GM21529 (cell line): ENCODE data around the gene NFIC.
"Not testable (repeated sequence)": the region's sequence is repeated elsewhere in the genome, so short reads cannot be mapped to it uniquely, and the experiment has no call there.

ENCODE experiments used
- ATAC-seq: cut with Tn5 transposase; IDR thresholded peaks from one replicate; pipeline ENCODE4 v1.9.1; 2021; ENCODE audit not compliant: unreplicated experiment

NFIC gene

GRCh38 chr19:3365836-3366752, at the start of gene NFIC:
Gene NFIC, plus strand, starts transcription at chr19:3366583. Its CDS starts 54 bp downstream, at chr19:3366637.
- ATAC-seq = no peak

- no peak for ATAC-seq
These were observed 49.6 kb upstream of the NFIC start for GRCh38 chr19:3316659-3317207.

GRCh38 chr19:3319643-3320353, 46.6 kb upstream of the NFIC start:
- ATAC-seq = no peak

GRCh38 chr19:3320354-3320670, 46.1 kb upstream of the NFIC start:
- no peak for ATAC-seq

- no peak for ATAC-seq
These were observed 45.5 kb upstream of the NFIC start for GRCh38 chr19:3320853-3321252.

DNA sequence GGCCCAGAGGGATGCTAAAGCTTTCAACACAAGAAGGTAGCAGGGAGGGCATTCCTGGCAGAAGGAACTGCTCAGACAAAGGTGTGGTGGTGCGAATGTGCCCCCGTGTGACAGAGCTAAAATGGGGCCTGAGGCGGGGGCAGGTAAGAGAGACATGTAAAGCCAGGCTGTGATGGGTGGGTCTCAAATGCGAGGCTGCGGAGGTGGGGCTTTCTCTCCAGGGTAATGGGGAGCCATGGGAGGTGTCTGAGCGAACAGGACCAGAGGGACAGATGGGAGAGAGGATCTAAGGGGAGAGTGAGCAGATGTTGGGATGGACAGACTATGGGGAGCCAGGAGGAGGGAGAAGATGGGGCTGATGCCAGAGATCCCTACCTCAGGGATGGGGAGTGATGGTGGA, 44.7 kb upstream of the NFIC start:
- ATAC-seq = no peak

GRCh38 chr19:3322199-3322978, 44.0 kb upstream of the NFIC start:
- ATAC-seq = no peak

- no peak for ATAC-seq
These were observed 43.4 kb upstream of the NFIC start for GRCh38 chr19:3323026-3323425.

GRCh38 chr19:3323658-3324057, 42.7 kb upstream of the NFIC start:
- no peak for ATAC-seq

GRCh38 chr19:3324405-3324856, 42.0 kb upstream of the NFIC start:
- ATAC-seq = no peak

- ATAC-seq = no peak
These were observed 40.9 kb upstream of the NFIC start for GRCh38 chr19:3325451-3325850.

DNA sequence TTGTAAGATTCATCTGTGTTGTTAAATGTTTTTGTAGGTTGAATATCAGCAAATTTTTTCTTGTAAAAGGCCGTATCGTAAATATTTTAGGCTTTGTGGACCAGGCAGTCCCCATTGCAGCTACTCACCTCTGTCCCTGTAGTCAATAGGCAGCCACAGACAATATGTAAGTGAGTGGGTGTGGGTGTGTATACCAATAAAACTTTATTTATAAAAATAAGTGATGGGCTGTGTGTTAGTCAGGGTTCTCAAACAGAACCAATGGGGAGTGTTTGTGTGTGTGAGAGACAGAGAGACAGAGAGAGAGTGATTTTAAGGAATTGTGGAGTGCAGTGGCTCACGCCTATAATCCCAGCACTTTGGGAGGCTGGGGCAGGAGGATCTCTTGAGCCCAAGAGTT, 37.6 kb upstream of the NFIC start:
- no peak for ATAC-seq

GRCh38 chr19:3330047-3330446, 36.3 kb upstream of the NFIC start:
- no peak for ATAC-seq

- ATAC-seq = not testable (repeated sequence)
These were observed 34.2 kb upstream of the NFIC start for GRCh38 chr19:3332232-3332631.

GRCh38 chr19:3333020-3333583, 33.3 kb upstream of the NFIC start:
- ATAC-seq = no peak

DNA sequence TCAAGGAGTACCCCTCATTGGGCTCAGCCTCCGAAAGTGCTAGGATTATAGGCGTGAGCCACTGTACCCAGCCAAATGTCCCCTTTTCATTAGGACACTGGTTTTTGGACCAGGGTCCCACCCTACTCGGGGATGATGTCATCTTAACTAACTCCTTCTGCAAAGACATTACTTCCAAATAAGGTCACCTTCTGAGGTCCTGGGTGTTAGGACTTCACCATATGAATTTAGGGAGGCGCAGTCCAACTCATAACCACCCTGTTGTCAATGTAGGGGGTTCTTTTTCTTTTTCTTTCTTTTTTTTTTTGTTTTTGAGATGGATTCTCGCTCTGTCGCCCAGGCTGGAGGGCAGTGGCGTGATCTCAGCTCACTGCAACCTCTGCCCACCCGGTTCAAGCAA, 32.7 kb upstream of the NFIC start:
- ATAC-seq = no peak

- not testable (repeated sequence) for ATAC-seq
These were observed 31.5 kb upstream of the NFIC start for GRCh38 chr19:3334749-3335430.

- ATAC-seq = no peak
These were observed 30.7 kb upstream of the NFIC start for GRCh38 chr19:3335431-3336350.

- ATAC-seq = no peak
These were observed 30.1 kb upstream of the NFIC start for GRCh38 chr19:3336351-3336679.
